ENCODE data around the gene GABBR1.

Gene GABBR1

DNA sequence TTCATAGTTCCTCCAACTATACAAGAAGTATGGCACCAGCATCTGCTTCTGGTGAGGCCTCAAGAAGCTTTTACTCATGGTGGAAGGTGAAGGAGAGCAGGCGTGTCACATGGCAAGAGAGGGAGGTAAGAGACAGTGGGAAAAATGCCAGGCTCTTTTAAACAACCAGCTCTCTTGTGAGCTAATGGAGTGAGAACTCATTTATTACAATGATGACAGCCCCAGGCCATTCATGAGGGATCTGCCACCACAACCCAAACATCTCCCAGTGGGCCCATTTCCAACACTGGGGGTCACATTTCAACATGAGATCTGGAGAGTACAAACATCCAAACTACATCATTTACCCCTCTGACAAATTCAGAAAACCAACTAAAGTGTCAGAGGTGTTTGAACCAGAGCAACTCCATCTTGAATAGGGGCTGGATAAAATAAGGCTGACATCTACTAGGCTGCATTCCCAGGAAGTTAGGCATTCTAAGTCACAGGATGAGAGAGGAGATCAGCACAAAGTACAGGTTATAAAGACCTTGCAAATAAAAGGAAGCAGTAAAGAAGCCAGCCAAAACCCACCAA, 71.3 kb downstream of the GABBR1 start:
- DNase-seq, result no peak

DNA sequence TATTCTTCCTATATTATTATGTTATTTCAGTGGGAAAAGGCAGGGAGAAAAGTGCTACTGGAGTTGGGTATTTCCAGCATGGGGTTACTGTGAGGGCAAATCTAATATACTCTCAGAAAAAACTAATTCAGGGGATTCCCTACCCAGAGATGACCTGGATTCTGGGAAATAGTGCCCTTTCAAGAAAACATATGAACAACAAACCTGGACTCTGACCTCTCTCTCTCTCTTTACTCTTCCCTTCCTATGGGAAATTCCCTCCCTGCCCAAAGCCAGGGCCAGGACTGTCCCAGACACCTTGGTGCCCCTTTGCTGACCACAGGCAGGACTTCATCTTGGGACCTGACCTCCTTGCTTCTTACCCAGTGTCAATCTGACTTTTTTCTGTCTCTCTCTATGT, 71.9 kb downstream of the GABBR1 start:
- no peak for DNase-seq

DNA sequence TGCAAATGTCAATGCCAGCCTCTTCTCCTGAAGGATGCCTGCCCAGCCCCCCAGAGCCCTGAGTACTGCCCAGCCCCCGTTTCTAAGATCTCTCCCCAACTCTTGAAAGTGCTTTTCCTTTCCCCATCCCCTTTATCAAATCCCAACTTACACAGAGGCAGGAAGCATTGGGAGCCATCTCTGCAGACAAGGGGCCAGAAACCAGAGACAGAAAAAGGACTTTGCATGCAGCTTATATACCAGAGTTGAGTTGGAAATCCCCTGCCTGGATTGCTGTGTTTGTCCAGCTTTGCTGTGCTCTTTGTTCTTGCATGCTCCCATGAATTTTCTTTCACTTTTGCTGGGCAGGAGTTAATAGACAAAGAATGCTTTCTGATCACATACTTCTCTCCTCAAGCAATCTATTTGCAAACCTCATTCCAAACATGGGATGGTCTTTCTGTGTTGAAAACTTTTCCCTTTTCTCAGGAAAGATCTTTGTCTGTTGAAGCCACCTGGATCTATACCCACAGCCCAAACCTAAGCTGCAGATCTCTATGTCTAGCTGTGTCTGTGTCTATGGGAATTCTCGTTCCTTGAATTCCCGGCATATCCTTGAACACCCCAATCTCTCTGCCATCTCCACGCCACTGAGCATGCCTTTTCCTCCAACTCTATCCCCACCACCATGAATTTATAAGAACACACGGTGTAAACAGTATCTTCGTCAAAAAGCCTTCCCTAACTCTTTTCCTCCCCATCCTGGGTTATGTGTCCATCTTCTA, 73.3 kb downstream of the GABBR1 start, which contains the start of gene UBD:
Gene UBD (minus strand): TSS at position 209 of the 764 bp plus-strand sequence. CDS start 31 bp downstream, at position 178.
- DNase-seq, result no peak

DNA sequence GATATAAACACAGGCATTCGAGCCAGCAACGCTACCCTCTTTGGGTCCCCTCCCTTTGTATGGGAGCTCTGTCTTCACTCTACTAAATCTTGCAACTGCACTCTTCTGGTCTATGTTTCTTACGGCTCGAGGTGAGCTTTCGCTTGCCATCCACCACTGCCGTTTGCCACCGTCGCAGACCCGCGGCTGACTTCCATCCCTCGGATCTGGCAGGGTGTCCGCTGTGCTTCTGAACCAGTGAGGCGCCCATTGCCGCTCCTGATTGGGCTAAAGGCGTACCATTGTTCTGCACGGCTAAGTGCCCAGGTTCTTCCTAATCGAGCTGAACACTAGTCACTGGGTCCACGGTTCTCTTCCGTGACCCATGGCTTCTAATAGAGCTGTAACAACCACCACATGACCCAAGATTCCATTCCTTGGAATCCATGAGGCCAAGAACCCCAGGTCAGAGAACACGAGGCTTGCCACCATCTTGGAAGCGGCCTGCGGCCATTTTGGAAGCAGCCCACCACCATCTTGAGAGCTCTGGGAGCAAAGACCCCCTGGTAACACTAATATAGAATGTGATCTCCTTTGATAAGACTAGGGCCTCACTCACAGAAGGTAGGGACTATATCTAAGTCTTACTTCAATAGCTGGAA, 74.4 kb downstream of the GABBR1 start:
- DNase-seq, result no peak

DNA sequence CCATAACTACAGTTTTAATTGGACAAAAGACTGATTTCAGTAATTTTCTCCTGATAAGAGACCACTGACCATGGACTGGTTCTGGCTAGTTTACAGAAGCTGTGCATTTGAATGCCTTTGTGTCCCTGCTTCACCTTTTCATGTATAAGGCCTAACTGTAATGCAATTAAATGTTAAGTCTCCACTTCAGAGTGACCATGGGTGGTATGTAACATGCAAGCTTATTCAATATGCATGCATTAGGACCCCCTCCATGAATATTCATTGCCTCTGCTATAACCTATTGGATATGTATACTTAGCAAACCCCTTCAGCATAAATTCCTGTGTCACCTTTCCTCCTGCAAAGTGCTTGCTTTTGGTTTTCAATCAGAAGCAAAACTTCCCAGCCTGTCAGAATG, 75.7 kb downstream of the GABBR1 start:
- DNase-seq, result no peak

DNA sequence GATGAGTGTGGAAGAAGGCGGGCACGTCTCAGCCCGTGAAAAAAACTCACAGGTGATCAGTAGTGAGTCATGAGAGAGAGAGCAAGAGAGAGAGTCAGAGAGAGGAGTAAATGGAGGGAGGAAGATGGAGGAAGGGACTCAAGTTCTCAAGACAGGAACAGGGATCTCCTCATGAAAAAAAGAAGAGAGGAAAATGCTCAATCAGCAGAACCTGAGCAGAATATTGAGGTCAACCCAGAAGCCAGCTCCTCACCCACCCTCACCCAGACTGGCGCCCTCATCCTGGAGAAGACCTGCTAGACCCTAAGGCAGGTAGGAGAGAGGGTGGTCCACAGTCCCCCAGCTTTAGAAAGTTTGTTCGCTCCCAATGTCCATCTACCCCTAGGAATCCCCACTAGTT, 78.2 kb downstream of the GABBR1 start:
- DNase-seq, result no peak

DNA sequence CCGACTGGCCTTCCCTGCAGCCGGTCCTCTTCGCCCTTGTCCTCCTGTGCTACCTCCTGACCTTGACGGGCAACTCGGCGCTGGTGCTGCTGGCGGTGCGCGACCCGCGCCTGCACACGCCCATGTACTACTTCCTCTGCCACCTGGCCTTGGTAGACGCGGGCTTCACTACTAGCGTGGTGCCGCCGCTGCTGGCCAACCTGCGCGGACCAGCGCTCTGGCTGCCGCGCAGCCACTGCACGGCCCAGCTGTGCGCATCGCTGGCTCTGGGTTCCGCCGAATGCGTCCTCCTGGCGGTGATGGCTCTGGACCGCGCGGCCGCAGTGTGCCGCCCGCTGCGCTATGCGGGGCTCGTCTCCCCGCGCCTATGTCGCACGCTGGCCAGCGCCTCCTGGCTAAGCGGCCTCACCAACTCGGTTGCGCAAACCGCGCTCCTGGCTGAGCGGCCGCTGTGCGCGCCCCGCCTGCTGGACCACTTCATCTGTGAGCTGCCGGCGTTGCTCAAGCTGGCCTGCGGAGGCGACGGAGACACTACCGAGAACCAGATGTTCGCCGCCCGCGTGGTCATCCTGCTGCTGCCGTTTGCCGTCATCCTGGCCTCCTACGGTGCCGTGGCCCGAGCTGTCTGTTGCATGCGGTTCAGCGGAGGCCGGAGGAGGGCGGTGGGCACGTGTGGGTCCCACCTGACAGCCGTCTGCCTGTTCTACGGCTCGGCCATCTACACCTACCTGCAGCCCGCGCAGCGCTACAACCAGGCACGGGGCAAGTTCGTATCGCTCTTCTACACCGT, 79.5 kb downstream of the GABBR1 start:
- no peak for DNase-seq

DNA sequence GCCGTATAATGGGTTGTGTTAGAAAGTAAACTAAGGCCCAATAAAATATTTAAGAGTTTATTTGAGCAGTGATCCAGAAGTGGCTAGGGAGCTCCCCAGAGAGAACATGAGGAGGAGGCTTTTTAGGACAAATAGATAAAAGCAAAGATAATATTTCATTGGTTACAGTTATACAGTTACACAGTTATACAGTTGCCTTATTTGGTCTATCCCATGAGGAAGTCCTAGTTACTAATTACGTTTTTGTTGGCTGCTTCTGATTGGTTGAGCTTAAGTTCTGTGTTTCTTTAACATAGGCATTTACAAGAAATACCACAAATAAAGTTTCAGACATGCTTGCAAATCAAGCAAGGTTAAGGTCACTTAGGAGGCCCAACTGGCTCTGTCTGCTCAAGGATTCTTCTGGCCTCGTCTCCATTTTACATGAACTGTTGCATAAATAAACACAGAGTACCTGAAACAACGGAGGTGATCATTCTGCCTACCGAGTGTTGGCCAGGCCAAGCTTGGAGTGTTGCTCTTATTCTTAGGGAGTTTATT, 80.4 kb downstream of the GABBR1 start:
- DNase-seq, result no peak

DNA sequence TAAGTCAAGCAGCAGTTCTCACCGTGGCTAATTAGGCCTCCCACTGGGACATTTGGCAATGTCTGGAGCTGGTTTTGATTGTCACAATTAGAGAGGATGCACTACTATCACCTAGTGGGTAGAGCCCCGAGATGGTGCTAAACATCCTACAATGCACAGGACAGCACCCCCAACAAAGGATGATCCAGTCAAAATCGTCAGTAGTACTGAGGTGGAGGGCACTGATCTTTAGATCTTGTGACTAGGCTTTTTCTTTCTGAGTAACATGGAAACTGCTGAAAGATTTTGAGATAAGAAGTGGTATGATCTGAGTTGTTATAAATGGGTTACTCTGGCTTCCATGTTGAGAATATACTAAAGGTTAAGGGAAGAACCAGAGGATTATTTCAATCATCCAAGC, 85.4 kb downstream of the GABBR1 start:
- DNase-seq, result no peak

DNA sequence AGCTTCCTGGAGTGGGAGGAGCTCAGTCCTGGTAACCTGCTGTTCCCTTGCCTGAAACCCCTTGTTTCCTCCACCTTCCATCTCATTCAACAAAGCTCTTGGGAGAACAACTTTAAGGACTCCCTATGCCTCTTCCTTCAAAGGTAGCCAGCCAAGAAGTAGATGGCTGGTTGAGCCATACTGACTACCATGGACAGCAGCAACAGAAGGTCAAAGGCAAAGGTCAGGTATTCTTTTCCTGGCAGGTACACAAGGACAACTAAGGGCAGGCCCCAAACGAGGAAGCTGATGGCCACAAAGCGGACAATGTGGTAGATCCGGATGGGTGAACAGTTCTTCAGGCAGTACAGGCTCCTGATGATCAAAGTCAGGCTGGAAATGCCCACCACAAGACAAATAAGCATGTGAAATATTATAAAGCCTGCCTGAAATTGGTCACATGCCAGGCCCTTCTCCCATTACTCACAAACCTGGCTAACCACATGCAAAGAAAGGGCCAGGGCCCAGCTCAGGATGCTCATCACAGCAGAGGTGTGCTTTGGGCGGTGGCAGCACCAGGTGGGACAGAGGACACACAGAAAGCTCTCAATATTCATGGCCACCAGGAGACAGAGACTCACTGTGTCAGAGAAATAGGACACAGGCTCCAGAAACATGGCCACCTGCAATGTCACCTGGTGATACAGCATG, 95.1 kb downstream of the GABBR1 start:
- DNase-seq, result no peak

DNA sequence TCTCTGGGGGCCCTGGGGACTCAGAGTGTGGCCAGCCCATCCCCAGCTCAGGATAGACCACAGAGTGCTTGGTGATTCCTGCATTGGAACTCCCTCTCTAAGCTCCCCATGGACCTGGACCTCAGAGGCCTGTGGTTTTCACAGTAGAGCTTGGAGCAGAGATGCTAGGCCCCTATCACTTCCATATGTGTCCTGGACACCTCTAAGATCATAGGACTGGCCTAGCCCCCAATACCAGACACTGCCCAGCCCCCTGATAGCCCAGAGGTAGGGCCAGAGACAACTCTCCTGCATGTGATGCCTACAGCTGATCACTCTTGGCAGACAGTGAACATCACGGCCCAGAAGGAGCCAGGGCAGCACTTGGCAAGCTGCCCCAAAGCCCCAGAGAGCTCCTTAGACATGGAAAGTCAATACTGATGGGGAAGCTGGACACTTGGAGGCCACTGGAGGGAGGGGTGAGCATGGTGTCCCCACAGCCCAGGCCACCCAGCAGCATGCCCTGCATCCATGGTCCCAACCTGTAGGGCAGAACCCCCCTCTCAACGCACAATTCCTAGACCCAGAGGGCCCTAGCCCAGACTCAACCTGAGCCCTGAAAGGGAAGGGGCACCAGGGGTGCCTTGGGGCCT, 100.5 kb downstream of the GABBR1 start:
- DNase-seq, result no peak

DNA sequence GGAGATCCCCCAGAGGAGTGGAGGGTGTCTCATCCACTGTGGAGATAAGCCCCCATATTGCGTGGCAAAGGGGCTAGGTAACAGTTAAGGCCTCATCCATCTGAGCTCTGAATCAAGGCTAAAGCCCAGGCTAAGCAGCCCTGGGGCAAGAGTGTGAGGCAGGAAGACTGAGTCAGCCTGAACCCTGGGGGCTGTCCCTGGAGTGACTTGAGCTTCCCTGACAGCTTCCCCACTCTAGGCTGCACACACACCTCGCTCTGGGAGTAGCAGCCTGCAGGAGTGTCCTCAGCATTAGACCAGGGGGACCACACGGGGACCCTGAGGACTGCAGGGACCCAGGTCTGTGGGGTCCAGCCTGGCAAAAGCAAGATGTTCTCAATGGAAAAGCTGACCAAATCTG, 101.3 kb downstream of the GABBR1 start:
- no peak for DNase-seq

DNA sequence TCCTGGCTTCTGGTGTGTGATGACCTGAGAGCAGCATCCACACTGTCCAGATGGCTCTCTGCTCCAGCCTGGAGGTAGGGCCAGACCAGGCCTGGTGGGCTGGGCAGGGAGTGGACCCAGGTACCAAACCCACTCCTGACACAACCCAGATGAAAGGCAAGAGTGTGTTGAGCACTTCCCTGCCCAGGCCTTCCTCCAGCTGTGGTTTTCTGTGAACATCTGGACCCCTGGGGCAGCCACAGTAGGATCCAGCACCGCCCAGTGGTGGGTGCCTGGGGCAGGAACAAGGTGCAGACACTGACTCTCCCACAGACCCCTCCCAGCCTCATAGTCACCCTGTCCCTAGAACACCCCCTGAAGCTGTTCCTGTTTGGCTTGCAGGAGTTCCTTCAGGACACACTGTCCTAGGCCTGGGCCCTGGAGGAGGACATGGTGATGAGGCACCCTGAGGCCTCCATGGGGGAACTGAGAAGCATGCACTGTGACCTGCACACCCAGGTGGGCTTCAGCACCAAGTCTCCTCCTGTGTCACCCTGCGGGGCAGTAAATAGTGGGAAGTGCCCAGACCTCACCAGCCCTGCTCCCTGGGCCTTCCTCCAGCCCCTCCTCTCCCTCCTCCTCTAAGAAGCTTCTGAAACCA, 102.2 kb downstream of the GABBR1 start:
- DNase-seq, result no peak

DNA sequence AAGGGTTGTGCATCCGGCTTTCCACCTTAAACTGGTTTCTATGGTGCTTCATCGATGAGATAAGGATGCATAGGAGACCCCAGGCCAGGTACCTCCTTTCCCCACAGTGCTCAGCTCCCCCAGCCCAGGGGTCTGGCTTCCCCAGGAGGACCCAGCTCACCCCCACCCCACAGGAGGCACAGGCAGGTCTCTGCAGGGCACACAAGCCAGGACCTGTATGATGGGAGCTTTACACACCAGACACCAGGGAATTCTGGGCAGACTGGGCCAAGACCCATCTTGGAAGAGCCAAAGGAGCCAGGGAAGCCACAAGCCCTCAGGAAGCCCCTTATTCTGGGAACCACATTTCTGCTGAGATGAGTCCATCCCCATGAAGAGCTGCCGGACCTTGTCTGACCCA, 103.0 kb downstream of the GABBR1 start:
- no peak for DNase-seq

DNA sequence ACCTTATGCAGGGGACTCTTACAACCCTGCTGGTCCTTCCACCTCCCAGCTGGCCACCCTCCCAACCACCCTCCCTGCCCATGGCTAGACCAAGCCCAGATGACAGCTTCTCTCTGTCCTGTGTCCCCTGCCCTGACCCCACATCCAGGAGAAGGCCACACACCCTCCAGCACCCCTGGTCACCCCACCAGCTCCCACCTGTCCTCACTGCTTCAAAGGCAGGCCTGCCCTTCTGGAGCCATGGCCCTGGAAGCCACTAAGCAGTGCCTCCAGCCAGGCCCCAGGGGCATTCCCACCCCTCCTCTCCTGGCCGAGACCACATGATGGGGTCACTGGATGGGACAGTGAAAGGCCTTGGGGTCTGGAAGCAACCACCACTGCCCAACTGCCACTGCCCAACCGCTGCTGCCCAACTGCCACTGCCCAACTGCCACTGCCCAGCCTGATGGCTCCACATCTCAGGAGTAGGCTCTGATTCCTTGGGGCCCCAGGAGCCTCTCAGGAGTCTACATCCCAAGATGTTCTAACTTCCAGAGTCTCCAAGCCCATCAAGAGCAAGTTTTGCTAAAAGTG, 103.9 kb downstream of the GABBR1 start:
- DNase-seq, result no peak

DNA sequence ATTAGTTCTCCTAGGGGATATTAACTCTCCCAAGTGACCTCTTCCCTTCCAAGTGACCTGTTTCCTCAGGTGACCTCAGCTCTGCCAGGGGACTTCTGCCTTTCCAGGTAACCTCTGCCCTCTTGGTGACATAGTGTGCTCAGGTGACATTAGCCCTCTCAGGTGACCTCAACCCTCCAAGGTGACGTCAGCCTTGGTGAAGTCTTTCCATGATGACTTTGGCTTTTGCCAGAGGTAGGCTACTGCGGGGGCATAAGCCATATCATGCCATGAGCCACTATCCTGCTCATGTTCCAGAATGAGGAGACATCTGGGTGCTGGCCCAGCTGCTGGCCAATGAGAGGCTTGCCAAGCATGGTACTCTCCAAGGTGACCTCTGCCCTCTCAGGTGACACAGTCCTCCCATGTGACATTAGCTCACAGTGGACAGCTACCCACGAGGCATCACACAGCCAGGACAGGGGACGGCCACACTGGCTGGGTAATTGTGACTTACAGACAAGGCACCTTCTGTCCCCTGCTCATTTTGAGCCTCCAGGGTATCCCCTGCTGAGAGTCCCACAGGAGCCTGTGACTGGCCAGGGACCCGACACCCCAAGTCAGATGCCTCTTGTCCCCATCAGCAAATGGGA, 104.6 kb downstream of the GABBR1 start:
- DNase-seq, result no peak

DNA sequence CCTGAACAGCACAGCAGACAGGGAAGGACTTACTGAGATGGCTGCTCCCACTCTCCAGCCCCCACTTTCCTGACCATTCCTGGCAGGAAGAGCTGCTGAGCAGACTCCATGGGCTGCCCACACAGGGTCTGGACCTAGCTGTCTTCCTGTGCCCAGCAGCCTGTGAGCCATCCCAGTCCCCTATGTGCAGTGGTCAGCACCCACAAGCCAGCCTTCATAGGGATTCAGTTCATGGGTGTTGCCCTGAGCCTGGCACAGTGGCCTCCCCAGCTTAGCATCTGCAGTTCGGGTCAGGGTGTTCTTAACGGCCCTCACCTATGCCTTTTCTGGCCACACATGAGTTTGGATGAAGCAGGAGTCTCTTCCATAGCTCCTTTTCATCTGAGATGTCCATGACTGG, 105.4 kb downstream of the GABBR1 start:
- DNase-seq, result no peak

DNA sequence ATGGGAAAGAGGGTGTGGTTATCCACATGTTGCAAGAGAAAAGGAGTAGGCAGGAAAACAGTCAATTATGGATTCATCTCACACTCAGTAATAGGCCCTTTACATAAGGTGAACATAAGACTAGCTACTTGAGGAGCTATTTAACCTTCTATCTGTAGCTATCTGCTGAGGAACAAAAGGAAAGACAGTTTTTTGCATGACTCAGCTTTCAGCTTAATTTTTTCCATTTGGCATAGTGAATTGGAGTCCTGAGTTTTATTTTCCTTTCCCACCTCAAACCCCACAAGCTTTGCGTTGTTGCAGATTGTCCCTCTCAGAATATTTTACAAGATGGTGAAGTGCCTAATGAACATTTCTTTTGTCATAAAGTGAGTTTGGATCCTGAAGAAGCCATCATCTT, 105.9 kb downstream of the GABBR1 start:
- DNase-seq, result no peak

DNA sequence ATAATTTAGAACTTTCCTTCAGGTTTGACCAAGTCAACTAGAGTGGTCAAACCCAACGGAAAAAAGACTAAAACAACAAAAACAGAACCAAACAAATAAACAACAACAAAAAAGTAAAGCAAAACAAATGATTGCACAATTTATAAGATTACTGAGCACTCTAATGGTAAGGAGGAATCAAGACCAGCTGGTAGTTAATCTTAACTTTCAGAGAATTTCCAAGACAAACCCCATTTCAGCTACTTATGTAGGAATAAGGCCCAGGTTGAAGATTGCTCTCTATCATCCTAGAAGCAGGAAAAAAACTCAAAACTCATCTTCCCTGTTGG, 107.7 kb downstream of the GABBR1 start:
- no peak for DNase-seq

DNA sequence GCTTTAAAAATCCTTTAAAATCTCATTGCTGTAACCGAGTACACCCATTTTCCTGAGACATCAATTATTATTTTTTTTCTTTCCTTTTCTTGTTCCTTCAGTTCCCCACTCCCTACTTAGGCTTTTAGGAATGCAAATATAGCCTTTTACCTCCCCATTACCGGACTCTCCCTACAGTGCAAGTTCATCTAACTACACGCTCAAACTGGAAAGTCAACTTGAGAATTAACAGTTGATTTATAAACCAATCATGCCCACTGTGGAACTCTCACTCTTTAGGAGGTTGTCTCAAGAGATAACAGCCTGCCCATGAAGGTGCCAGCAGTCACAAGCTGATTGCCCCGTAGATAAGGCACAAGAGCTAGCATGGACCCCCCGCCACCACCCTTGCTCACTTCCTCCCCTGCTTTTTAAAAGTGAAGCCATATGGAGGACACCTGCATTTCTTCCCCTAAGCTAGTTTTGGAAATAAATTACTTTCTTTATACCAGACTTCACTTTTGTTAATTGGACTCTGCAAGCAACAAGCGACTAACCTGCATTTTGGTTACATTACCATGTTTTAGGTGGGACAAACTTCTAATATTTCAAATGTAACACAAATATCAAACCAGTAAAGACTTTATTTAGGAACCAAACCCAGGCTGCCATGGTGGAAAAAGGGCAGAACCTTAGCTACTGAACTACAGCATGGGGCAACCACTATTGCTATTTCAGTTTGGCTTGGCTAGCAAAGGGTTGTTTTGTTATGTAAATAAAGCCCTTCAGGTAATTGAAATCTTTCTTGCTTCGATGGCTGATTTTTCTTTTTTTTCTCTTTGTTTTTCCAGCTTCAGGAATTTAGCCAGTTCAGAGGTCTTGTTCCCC, 108.3 kb downstream of the GABBR1 start:
- no peak for DNase-seq

Data from NCI-H2029 (cell line).